Left kidney (tissue), 2 donors: ENCODE results near the gene RELN. TPM values are rescaled to one million over a fixed set of nuclear protein-coding genes. Genes with fewer than 3 reads are reported as not detected.
"Not testable (repeated sequence)": the region's sequence is repeated elsewhere in the genome, so short reads cannot be mapped to it uniquely, and the experiment has no call there.

Experiments used
- DNase-seq: peaks from one replicate; pipeline ENCODE4 v3.0.0-alpha.2; 2013
- polyA plus RNA-seq: library from polyadenylated mRNA; unstranded; fragments of 120-200 nt; gene quantifications from one replicate; pipeline ENCODE4 v1.2.1, GENCODE V29; 2013; ENCODE audit not compliant: insufficient read length

Gene RELN
- polyA plus RNA-seq, 1 donor: 21.8 TPM

- DNase-seq: no peak
Measured at GRCh38 chr7:103843689-103844480, 145.6 kb downstream of the RELN start.

- DNase-seq: no peak
Measured at GRCh38 chr7:103833401-103833800, 156.1 kb downstream of the RELN start.

GRCh38 chr7:103832438-103832837 is 157.0 kb downstream of the RELN start:
- no peak for DNase-seq

DNA sequence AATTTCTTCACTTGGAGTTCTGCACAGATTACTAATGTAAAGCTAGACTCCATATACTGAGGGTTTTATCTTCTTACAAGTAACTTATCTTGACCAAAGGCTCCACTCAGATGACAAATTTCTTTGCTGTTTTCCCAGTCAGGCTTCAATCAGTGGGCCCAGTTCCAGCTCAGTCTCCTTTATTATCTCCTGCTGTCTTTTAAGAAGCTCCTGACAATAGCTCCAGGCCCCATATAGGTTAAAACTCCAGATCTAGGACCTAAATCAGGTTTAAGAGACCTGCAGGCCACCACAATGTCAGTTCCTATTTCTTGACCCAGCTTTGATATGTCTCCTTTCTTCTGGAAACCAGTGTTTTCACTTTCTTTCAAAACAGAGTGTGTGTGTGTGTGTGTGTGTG is 165.2 kb downstream of the RELN start:
- no peak for DNase-seq

- DNase-seq: no peak
Measured at GRCh38 chr7:103823084-103823483, 166.4 kb downstream of the RELN start.

- DNase-seq: no peak
Measured at GRCh38 chr7:103821092-103821491, 168.4 kb downstream of the RELN start.

GRCh38 chr7:103815972-103816371 is 173.5 kb downstream of the RELN start:
- DNase-seq: not testable (repeated sequence)

- no peak for DNase-seq
Measured at GRCh38 chr7:103813970-103814369, 175.5 kb downstream of the RELN start.

- DNase-seq: no peak
Measured at GRCh38 chr7:103811997-103812396, 177.5 kb downstream of the RELN start.

DNA sequence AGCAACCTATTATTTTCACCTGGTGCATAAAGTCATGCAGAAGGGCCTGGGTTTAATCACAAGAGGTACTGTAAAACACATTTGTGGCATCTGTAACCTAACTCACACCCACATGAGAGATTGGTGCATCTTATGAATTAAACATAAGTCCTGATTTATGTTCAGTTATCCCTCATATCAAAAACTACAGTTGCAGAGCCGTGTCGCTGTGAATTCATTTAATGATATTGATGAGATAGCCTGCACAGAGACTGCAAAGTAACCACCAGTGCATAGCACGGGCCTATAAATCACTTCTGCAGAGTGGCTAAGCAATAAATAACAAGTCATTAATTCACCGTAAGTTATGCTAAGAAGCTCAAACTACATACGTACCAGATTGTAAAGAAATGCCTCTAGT is 178.2 kb downstream of the RELN start:
- DNase-seq: no peak

DNA sequence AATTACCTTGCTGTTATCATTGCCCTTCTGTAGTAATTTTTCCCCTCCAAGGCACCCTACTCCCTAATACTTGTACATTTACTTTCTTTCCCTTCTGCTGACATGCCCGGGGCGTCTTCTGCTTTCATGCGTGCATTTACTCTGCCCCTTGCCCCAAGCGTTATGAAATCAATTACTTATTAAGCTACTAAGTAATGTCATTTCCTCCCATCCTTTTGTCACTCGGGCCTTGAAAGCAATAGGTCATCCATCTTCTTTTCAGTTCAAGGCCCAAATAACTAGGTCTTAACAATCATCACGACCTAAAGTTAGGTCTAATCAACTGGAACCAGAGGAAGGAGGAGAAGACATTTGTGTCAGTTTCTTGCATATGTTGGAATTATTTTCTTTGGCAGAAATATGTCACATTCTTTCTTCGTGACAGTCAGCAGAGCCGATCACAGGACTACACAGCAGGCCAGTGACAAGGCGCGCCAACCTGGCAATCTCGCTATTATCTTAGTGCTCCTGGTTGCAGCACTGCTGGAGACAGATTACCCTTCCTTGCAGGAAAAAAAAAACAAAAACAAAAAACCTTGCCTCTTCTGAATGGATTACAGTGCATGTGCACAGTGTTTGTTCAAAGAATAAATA is 179.2 kb downstream of the RELN start:
- DNase-seq: no peak

GRCh38 chr7:103809229-103809994 is 180.0 kb downstream of the RELN start:
- DNase-seq: no peak

DNA sequence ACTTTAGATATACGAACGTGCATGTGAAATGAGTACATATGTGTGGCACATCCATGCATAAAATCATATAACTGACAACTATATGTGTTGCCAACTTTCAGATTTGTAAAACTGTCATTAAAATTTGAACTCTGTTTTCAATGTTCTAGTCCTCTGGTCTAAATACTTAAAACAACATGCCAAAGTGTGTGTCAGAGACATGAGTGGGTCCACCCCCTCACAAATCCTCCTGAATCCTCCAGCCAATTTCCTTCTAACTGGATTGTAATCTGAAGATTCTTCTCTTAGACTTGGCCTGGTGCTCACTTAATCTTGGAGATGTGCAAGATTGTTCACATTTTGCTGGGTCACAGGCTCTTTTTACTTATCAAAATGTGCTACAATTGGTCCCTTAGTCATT is 184.1 kb downstream of the RELN start:
- DNase-seq: no peak

- no peak for DNase-seq
Measured at GRCh38 chr7:103803631-103804030, 185.8 kb downstream of the RELN start.

- DNase-seq: no peak
Measured at GRCh38 chr7:103799298-103799697, 190.2 kb downstream of the RELN start.

- DNase-seq: no peak
Measured at GRCh38 chr7:103797647-103798307, 191.7 kb downstream of the RELN start.

DNA sequence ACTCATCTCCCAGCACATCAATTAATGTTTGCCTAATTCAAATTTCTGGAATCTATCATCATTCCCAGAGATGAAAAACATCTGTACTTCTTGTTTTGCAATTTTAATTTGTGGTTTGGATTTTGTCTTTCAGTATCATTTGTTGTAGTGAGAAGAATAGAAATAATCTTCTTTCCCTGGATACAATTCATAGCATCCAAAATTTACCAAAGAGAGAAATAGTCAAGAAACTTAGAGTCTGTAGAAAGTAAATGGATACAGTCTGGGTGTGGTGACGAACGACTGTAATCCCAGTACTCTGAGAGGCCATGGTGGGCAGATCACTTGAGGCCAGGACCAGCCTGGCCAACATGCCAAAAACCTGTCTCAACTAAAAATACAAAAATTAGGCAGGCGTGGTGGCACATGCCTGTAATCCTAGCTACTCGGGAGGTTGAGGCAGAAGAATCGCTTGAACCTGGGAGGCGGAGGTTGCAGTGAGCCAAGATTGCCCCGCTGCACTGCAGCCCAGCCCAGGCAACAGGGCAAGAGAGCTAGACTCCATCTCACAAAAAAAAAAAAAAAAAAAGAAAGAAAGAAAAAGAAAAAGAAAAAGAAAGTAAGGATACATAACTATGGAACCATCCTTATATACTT is 193.0 kb downstream of the RELN start:
- DNase-seq: no peak

GRCh38 chr7:103795787-103796186 is 193.7 kb downstream of the RELN start:
- no peak for DNase-seq

GRCh38 chr7:103795107-103795506 is 194.4 kb downstream of the RELN start:
- DNase-seq: no peak

GRCh38 chr7:103794424-103794823 is 195.0 kb downstream of the RELN start:
- DNase-seq: no peak

GRCh38 chr7:103793614-103794013 is 195.8 kb downstream of the RELN start:
- DNase-seq: no peak

- DNase-seq: no peak
Measured at GRCh38 chr7:103791894-103792293, 197.6 kb downstream of the RELN start.
